DND-41 (cell line): ENCODE results near the gene RAB4A.
A peak's percentile ranks its signal among the peaks of the same experiment; 100 is the strongest.

ENCODE experiments used
- ATAC-seq: fragments of 200-7000 bp; cut with Tn5 transposase; 3 replicates; pipeline ENCODE4 v1.9.1; 2021; ENCODE audit warnings: low read depth; ENCODE audit not compliant: insufficient read depth
- DNase-seq: peaks from one replicate; pipeline ENCODE4 v3.0.0-alpha.2; 2020
- H2AFZ ChIP-seq: 2 replicates; pipeline ENCODE4 v1.6.0; 2012; ENCODE audit warnings: low read depth, low read length
- H3K27ac ChIP-seq: 2 replicates; pipeline ENCODE4 v1.5.1; 2012; ENCODE audit warnings: low read length, inconsistent platforms
- H3K27me3 ChIP-seq: fragments of 200-600 bp; sonication (generic); 2 replicates; pipeline ENCODE4 v1.6.0; 2012; ENCODE audit warnings: low read length, mild to moderate bottlenecking, inconsistent platforms; ENCODE audit not compliant: insufficient read depth, poor library complexity
- H3K36me3 ChIP-seq: 2 replicates; pipeline ENCODE4 v1.5.1; 2012; ENCODE audit warnings: low read length, inconsistent platforms; ENCODE audit not compliant: insufficient read depth
- H3K4me1 ChIP-seq: 2 replicates; pipeline ENCODE4 v1.5.1; 2012; ENCODE audit warnings: mild to moderate bottlenecking, low read length; ENCODE audit not compliant: insufficient read depth
- H3K4me2 ChIP-seq: 2 replicates; pipeline ENCODE4 v1.6.0; 2012; ENCODE audit warnings: mild to moderate bottlenecking, moderate library complexity, low read length, inconsistent platforms; ENCODE audit not compliant: insufficient read depth
- H3K4me3 ChIP-seq, 2 experiments: fragments of 200-600 bp in 1 of 2; shearing (Covaris generic) in 1 of 2; 2 replicates each; pipeline ENCODE4 v1.5.1; 2012 to 2016; ENCODE audit warnings: inconsistent platforms in 2 of 2, low read length in 2 of 2, mild to moderate bottlenecking in 2 of 2, low read depth in 1 of 2, moderate library complexity in 1 of 2
- H3K79me2 ChIP-seq: 2 replicates; pipeline ENCODE4 v1.6.0; 2012; ENCODE audit warnings: low read length, inconsistent platforms; ENCODE audit not compliant: insufficient read depth
- H3K9ac ChIP-seq: 2 replicates; pipeline ENCODE4 v1.6.0; 2012; ENCODE audit warnings: low read depth, mild to moderate bottlenecking, inconsistent platforms, low read length, moderate library complexity
- H3K9me3 ChIP-seq: 2 replicates; pipeline ENCODE4 v1.5.1; 2012; ENCODE audit warnings: low read length, moderate library complexity, mild to moderate bottlenecking, inconsistent platforms; ENCODE audit not compliant: insufficient read depth, severe bottlenecking
- H4K20me1 ChIP-seq: 2 replicates; pipeline ENCODE4 v1.6.0; 2012; ENCODE audit warnings: low read length; ENCODE audit not compliant: insufficient read depth
- EZH2 ChIP-seq: IDR thresholded peaks from 3 replicates; pipeline ENCODE4 v1.6.1; 2012; ENCODE audit warnings: borderline replicate concordance, low read depth, mild to moderate bottlenecking, moderate library complexity, low read length, inconsistent platforms; ENCODE audit not compliant: severe bottlenecking
- TF ChIP-seq, protein P1 (sequence below): IDR thresholded peaks from 2 replicates; pipeline ENCODE4 v1.5.1; 2012; ENCODE audit warnings: borderline replicate concordance, low read length, moderate library complexity, mild to moderate bottlenecking; ENCODE audit not compliant: poor library complexity, severe bottlenecking; ENCODE audit errors: extremely low read depth

RAB4A gene

GRCh38 chr1:229266832-229267500 lies 3.9 kb upstream of the RAB4A start:
- Histone ChIP-seq H3K4me2 (no peak overlapping the region), H3K27ac (no peak overlapping the region), H3K9me3 (no peaks in the 10 kb centered on the region), H3K4me3 (no peak overlapping the region), H3K79me2 (peaks cover 5% of the 10 kb centered on the region), H3K27me3 (no peaks in the 10 kb centered on the region), H3K9ac (no peak overlapping the region), H4K20me1 (no peaks in the 10 kb centered on the region), H3K36me3 (no peaks in the 10 kb centered on the region), H3K4me1 (peaks cover 12% of the 10 kb centered on the region), H2AFZ (no peak overlapping the region)
- TF ChIP-seq EZH2, result no peak
- TF ChIP-seq, protein P1, sequence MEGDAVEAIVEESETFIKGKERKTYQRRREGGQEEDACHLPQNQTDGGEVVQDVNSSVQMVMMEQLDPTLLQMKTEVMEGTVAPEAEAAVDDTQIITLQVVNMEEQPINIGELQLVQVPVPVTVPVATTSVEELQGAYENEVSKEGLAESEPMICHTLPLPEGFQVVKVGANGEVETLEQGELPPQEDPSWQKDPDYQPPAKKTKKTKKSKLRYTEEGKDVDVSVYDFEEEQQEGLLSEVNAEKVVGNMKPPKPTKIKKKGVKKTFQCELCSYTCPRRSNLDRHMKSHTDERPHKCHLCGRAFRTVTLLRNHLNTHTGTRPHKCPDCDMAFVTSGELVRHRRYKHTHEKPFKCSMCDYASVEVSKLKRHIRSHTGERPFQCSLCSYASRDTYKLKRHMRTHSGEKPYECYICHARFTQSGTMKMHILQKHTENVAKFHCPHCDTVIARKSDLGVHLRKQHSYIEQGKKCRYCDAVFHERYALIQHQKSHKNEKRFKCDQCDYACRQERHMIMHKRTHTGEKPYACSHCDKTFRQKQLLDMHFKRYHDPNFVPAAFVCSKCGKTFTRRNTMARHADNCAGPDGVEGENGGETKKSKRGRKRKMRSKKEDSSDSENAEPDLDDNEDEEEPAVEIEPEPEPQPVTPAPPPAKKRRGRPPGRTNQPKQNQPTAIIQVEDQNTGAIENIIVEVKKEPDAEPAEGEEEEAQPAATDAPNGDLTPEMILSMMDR, result no peak
- DNase-seq, result no peak
- ATAC-seq, result no peak

- H4K20me1 ChIP-seq, result peaks cover 7% of the 10 kb centered on the region; the same call in 1 of the 2 replicates
- no peak overlapping the region for H3K9ac ChIP-seq
- no peak overlapping the region for H3K27ac ChIP-seq
- ATAC-seq, result no peak
- DNase-seq, result no peak
- peaks cover 24% of the 10 kb centered on the region for H3K4me1 ChIP-seq
- no peaks in the 10 kb centered on the region for H3K27me3 ChIP-seq
- no peaks in the 10 kb centered on the region for H3K9me3 ChIP-seq
- H2AFZ ChIP-seq, result no peak overlapping the region
- H3K4me2 ChIP-seq, result no peak overlapping the region
- H3K4me3 ChIP-seq, result no peak overlapping the region
- H3K36me3 ChIP-seq, result no peaks in the 10 kb centered on the region
- H3K79me2 ChIP-seq, result peaks cover 21% of the 10 kb centered on the region
- no peak for TF ChIP-seq EZH2
- TF ChIP-seq, protein P1, result no peak
Observed at GRCh38 chr1:229268505-229268904, 2.4 kb upstream of the RAB4A start.

- Histone ChIP-seq H3K79me2 (peaks cover 51% of the 10 kb centered on the region), H3K27ac (peak overlapping the region; percentile 69), H3K4me3 (peak overlapping the region; percentile 61 to 65; a peak in 3 of 4 replicates), H3K4me2 (peak overlapping the region; percentile 68), H4K20me1 (peaks cover 25% of the 10 kb centered on the region), H3K9ac (peak overlapping the region; percentile 66), H3K9me3 (no peaks in the 10 kb centered on the region), H3K27me3 (no peaks in the 10 kb centered on the region), H2AFZ (peak overlapping the region; percentile 78), H3K36me3 (no peaks in the 10 kb centered on the region), H3K4me1 (peaks cover 24% of the 10 kb centered on the region)
- TF ChIP-seq EZH2, result no peak
- TF ChIP-seq, protein P1, result peak; percentile 3
- DNase-seq, result peak; percentile 50
- ATAC-seq, result peak; percentile 65
Observed at GRCh38 chr1:229271448-229272159, 693 bp downstream of the RAB4A start.
